ENCODE data around the gene ABLIM3.

The ABLIM3 gene

DNA sequence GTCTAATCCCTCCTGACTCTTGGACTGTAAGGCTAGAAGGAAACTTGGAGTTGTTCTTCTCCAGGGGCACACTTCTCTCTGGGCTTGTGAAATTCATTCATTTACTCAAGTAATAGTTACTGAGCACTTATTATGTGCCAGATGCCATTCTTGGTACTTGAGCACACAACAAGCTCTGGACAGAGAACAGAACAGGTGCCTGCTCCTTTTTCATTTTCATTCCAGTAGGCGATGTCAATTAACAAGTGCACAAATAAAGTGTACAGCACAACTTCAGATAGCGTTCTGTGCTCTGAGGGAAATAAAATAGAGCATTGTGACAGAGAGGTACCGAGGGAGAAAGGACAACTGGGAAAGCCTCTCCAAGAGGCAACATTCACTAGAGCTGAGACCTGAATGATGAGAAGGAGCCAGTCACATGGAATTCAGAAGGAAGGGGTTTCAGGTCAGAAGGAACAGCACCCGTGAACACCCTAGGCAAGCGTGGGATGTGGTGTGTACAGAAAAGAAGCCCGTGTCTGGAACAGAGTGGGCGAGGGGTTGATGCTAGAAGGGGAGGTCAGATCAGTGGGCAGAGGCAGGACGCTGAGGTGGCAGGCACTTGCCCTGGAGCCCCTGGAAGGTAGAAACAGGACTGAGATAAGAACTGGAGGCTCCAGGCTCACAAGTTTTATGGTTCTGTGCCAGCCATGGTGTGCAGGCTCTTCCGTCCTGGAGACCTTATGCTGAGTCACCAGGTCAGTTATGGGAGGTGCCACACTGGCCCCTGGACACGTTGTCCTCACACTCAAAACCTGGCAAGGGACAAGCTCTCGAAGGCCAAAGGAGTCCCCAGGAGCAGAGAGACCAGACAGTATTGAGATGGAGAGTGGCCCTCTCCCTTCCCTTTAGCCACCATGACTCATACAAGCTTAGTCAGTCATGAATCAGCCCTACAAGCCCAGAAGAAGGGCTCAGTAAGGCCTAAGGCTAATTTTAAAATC, 7.2 kb upstream of the ABLIM3 start:
- no peak for DNase-seq

DNA sequence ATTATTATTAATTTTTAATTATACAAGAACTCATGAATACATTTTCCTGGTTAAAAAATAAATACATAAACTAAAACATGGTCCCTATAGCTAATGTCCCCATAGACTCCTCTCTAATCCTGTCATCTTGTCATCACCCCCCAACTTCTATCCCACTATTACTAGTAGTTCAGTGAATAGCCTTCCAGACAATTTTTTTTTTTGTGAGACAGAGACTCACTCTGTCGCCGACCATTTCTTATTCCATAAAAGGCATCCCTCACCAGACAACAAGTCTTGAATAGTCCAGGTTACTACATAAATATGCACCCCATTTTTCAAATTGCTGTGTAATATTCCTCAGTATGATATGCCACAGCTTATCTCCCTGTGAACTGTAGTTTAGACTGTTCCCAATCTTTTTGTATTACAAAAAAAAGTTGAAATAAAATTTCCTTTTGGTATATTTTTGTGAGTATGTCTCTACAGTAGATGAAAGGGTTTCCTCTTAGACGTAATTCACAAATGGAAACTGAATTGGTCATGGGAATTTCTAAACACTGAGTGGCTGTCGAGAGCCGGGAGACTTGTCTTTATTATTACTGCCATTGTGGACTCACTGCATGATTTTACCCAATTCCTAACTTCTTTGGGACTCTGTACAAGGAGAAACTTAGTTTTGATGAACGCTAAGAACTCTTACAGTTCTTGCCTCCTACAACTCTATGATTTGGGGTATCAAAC, 6.4 kb upstream of the ABLIM3 start:
- no peak for DNase-seq

DNA sequence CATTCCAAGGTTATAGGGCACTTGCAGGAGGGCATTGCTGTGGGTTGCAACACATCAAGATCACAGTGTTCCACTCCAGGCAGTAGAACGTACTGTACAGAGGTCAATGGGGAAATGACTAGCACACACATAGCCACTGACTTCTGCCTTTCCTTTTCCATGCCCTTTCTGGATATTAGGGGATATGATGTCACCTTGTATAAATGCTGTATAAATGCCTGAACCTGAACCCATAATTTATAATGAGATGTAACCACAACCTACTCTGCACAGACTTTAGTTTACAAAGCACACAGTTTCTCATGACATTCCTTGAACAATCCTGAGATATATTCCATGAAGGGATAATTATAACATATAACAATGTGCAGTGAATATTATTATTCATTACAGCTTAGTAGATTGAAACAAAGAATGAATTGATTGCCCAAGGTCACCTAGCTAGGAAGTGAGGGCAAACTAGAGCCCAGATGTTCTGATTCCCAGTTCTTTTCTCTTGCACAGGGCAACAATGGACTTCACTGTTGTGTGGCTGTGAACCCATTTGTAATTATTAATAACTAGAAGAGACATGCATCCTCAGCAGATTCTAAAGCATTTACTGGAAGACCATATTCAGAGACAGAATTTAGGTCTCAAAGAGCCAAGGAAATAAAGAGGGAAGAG, 5.6 kb upstream of the ABLIM3 start:
- no peak for DNase-seq

DNA sequence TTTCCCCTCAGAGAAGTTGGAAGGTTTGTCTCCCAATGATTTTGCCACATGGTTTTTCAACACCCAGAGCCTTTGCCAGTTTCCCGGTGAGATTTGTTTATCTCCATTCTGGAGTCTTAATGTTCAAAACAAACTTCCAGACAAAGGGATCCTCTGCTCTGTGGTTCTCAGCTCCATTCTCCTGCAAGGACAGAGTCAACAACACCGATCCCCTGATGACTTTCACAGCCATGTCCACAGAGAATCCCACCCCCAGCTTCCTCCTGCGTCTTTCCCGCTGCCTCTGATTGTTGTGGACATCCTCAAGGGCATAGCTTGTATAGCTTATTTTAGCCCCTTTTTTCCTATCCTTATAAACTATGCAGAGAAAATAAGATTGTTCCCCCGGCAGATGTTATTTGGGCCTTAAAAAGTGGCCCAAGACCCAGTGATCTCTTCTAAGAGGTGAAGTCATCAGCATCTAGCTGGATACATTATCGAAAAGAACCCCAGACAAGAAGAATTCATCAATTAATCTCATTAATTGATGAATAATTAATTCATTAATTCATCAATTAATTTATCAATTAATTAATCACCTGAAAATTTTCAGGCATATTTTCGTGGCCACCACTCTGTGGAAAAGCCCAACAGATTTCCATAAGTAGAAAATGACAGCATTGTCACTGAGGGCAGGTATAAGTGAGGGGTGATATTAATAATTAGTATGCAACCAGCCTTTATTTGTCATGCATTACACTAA, 2.9 kb upstream of the ABLIM3 start:
- DNase-seq, result no peak

DNA sequence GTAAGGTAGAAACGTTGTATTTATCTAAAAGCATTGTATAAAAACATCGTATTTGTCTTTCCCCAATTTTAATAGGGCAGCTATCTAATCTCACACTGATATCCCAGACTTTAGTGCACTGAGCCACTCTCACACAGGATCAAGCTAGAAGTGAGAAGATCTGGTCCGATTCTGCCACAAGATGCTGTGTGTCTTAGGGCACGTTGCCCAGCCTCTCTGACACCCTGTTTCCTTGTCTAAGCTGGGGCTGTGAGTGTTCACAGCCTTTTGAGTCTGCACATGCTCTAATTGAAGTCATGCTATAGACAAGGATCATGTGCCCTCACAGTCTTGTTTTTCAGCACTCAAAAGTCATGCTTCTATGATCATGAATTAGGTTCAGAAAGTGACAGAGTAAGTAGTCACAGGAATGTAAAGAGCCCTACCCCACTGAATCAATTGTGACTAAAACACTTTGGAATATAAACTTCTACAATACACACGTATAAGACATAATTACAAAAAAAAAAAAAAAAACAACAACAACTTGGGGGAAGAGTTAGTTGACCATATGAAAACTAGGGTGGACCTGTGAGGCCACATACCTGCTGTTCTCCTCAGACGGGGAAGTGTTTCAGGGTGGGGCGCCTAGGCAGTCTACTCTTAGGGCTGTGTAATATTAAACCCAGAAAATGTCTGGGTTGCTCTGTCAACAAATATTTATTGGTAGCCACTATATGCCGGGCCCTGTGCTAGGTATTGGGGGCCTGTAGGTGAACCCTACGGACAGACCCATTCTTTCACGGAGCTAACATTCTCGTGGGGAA, 893 bp upstream of the ABLIM3 start:
- DNase-seq, result no peak

DNA sequence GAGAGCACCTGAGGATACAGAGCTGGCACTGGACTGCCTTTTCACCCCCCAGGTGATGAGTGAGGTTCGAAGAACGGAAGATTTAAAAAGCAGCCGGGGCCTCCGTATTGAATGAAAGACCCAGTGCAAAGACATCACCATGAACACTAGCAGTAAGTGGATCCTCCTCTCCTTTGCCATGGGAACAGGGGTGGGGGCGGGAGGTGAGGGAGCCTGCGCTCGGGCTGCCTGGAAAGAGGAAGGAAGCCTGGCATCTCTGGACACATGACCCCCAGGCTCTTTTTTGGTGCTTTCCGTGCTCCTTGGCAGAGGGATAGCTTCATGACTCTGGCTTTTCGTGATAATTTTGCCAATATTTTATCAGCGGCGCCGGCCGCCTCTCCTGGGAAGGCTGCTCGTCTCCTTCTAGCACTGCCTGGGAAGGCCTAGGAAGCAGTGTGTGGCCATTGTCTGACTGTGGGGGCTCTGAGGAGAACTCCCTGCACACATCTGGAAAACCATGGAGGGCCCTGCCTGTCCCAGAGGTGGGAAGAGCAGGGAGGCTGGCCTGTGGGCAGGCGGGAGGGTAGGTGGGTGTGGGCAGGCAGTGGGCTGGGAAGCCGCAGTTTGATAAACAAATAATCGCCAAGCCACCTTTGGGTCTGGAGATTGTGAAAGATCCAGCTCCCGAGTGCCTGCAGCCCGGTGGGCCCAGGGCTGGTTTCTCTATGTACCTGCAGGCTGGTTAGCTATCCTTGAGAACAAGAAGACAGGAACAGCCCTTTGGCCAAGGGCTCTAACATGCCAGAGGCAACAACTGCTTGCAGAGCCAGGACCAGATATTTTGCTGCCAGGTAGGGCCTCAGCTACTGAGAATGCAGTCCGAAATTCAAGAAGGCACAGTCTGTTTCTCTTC, 911 bp downstream of the ABLIM3 start:
- DNase-seq, result peak; percentile 19

DNA sequence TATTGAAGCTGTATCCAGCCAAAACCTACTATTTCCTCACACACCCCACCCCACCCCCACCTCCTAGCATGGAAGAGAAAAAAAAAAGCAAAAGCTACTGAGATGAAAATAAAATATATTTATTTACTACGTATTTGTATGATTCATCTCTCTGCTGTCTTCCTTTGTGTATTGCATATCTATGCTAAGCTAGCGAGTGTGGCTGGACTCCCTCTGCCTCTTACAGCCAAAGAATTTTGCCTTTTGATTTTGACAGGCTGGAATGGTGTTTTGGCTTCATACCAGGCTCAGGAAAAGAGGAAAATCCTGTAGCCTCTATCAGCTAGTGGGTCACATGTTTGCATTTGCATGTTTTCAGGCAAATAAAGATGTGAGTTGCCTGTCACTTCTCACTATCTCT, 2.2 kb downstream of the ABLIM3 start:
- no peak for DNase-seq

DNA sequence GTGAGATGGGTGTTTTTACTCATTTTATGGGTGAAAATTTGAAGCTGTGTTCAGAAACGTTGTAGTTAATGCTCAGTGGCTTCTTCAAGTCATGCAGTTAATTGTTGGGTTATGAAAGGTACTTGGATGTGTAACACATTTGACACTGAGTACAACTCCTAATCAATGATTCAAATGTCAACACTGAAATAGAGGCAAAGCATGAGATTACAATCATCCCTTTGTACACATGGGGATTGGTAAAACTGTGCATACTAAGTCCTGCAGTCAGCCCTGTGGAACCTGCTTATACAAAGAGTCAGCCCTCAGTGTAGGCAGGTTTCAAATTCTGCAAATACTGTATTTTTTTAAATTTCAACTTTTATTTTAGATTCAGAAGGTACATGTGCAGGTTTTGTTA, 3.3 kb downstream of the ABLIM3 start:
- DNase-seq, result no peak

DNA sequence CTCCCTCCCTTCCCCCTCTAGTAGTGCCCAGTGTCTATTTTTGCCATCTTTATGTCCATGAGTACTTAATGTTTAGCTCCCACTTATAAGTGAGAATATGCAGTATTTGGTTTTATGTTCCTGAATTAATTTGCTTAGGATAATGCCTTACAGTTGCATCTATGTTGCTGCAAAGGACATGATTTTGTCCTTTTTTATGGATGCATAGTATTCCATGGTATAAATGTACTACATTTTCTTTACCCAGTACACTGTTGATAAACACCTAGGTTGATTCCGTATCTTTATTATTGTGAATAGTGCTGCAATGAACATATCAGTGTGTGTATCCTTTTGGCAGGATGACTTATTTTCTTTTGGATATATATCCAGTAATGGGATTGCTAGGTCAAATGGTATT, 3.8 kb downstream of the ABLIM3 start:
- no peak for DNase-seq

DNA sequence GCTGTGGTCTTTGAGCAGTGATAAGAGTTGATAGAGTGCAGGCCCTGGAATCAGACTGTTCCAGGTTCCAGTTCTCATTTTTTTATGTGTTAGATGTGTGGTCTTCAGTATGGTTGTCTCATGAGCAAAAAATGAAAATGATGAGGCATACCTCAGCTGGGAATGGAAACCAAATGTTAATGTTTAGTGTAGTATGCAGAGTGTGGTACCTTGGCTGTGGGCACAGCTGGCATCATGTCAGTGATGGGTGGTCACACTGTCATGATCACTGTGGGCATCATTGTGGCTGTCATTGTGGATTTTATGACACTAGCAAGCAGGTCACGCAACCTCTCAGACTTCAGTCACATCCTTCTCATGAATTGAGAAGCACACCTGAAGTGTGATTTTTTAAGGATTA, 6.4 kb downstream of the ABLIM3 start:
- no peak for DNase-seq

DNA sequence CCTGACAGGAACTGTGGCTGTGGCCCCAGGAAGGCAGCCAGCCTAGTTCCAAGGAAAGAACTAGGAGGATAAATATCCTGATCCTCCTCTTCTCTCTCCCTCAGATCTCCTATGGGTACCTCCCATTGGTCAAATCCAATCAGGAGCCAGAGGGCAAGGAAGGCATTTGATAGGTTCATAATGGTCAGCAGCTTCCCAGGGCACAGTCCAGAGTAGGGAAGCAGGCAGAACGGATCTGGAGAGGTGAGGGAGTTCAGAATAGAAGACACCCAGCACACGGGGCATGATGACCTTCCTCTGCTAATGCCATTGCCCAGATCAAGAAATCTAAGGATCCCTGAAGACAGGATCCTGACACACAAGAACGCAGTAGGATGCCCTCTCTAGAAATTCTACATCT, 8.6 kb downstream of the ABLIM3 start:
- no peak for DNase-seq

DNA sequence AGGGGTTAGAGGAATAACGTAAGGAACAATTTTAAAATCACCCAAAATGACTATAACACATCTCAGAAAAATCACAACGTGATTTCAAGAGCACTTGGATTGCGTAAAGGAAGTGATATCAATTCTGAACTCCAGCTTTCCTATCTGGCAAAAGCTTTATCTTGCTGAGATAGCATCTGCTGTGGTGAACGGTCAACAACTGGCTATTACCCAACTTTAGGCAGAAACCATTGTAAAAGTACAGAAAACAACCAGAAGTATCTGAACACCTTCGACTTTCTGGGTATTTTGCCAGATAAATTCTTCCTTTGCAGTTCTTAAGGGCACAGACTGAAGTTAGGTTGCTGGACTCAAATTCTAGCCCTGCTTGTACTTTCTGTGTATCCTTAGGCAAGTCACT, 9.2 kb downstream of the ABLIM3 start:
- no peak for DNase-seq

DNA sequence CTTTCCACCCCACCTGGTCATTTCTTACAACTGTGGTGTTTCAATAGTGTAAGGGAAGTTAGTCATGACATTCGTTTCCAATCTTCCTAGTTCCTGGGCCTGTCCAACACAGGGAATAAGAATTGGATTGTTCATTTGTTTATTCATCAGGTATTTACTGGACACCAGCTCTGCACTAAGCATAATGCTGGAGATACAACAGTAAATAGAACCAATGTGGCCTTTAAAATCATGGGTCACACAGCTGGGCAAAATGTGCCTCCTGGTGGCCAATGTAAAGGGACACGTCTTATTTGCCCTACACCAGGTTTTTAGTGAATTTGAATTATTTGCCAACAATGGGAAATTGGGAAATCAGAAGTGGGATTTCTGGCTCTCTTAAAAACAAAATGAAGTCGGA, 10.4 kb downstream of the ABLIM3 start:
- DNase-seq, result no peak

DNA sequence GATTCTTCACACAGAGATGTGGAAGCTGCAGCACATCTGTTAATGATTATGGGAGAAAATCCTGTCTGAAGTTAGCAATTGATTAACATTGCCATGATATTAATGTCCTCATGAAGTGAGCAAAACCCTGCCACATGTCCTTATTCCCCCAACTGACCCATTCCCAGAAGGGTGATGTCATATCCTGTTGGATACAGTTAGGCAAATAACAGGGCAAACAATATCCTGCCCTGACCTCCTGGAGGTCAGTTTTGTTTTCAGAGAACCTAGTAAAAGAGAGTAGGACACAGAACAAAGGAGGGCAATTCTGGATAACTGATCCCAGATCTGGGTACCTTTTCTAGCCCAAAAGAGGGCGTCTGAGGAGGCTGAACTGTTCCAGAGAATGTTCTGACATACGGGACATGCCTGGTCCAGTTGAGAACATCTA, 11.0 kb downstream of the ABLIM3 start:
- DNase-seq, result no peak

DNA sequence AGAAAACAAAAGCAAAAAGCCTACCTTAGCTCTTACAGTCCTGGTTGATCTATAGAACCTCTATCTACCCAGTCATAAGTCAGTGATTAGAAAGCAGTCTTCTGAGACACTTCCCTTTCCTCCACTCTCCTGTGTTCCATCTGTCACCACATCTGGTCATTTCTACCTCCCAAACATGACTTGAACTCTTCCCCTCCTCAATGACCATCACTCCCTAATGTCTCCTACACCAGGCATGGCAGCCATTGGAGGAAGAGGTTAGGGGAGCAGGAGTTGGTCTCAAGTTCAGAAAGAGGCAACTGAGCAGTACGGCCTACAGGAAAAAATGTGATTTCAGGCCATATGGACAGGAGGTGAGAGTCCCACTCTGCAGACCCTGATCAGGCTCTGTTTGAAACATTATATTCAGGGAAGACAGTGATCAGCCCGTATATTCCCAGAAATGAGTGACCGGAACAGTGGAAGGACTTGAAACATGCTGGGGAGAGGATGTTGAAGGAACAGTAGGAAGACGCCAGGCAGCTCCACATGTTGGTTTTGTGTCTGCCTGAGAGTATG, 12.0 kb downstream of the ABLIM3 start:
- DNase-seq, result no peak

DNA sequence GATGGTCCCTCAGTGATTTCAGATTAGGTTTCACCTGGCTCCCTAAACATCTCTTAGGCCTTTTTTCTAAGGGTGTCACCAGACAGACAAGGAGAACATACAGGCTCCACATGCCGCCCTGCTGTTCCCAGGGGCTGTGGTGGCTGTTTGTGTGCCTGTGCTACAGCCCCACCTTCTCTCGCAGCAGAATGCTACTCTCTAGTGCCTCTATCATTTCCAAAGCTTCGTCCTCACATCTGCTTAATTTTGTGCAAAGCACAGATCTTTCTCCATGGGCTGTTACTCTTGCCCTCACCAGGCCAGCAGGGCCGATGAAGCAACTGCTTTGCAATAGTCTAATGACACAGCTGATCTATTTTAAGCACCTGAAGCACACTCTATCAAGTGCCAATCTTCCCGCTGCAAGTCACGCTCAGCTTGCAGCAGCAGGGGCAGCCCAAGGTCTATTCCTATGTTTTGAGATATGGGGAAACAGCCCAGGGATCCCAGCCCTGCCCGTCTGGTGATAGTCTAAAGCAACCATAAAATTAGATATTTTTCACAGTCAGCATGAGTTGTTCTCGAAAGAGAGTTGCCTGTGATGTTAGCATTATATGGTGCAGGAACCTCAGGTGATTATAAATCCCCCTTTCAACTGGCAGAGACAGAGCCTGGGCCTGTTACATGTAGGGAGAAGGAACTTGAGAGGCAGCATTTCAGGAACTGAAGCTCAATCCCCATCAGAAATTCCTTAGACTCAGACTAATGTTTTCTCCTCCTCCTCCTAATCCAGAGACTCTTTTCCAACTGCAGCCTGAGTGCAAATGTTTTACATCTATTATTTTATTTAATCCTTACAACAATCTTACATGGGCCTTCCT, 12.7 kb downstream of the ABLIM3 start:
- no peak for DNase-seq

DNA sequence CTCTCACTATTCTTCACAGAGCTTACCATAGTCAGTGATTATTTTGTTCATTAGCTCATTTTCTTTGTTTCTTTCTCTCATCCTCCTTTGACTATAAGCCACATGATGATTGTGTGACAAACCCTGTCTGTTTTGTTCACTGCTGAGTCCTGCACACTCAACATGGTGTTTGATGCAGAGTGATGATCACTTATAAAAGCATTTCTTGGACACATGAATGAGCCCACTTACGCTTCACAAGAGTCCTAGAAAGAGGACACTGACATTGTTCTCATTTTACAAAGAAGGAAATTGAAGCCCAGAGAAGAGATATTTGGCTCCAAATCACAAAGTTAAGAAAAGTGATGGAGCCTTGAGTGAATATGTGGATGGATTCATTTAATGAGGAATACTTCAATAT, 13.4 kb downstream of the ABLIM3 start:
- no peak for DNase-seq

DNA sequence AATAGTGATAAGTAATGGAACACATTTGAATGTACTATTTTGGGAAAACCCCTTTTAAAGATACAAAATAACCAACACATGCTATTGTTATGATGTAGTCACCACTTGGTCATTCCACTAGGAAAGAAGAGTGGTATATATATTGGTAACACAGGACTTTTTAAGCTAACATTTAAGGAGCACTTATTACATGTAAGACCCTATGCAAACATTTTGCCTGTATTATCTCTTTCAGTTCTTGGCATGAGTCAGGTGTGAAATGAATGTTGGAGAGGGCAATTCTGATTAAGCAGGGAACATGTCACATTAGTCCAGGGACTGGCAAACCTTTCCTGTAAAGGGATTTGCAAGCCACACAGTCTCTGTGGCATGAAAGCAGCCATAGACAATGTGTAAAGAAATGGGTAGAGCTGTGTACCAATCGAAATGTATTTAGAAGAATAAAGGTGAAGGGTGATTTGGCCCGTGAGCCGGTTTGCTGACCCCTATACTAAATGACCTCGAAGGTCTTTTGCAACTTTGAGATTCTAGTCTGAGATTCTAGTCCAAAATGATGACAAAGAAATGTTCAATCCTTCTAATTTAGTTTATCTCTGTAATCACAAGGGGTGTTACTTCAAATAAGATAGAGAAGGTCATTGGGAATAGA, 15.3 kb downstream of the ABLIM3 start:
- DNase-seq, result no peak

DNA sequence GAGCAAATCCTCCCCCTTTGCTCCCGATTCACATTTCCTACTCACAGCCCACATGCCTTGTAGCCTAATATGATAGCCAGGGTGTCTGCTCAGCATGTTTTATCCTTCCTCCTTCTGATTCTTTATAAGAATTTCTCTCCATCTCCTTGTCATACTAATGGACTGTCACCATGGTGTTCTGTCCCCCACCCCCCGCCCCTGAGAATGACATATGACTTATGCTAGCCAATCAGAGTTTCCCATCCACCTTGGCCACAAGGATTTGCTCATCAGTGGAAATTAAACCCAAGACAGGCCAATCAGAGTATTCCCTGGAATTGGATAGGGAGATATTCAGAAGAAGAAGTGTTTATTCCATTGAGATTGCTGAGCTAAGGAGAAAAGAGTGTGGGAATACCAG, 16.0 kb downstream of the ABLIM3 start:
- no peak for DNase-seq
